MCF 10A (cell line): ENCODE measurements around the gene DYNC2I2. TPM values are rescaled to one million over a fixed set of nuclear protein-coding genes. Genes with fewer than 3 reads are reported as not detected.

Source experiments
- BruUV-seq: library from RNA; stranded (reverse); fragments of 400-500 nt; replicated peaks from 2 replicates; lab custom pipeline; 2021; lab: Mats Ljungman, UMichigan
- CTCF ChIA-PET: fragments of 300-600 bp; sonication (Branson Sonifier 250); formaldehyde crosslinking; extraction: SDS; loops from one replicate; lab custom pipeline; 2021; ENCODE audit warnings: antibody characterized with exemption, inconsistent platforms; lab: Yijun Ruan, JAX
- POLR2A ChIA-PET: fragments of 300-600, 350-650 bp; sonication (Branson Sonifier 250); formaldehyde crosslinking; extraction: SDS; loops from one replicate; lab custom pipeline; 2020; ENCODE audit warnings: antibody characterized with exemption, inconsistent platforms; lab: Yijun Ruan, JAX
- DNase-seq: peaks from one replicate; pipeline ENCODE4 v3.0.0-alpha.2; 2018; ENCODE audit not compliant: unreplicated experiment
- H3K27ac Mint-ChIP-seq: one replicate; pipeline ENCODE4 v1.8.0; 2022; ENCODE audit warnings: mild to moderate bottlenecking, low read depth, mixed read lengths; ENCODE audit not compliant: unreplicated experiment
- H3K27me3 Mint-ChIP-seq: one replicate; pipeline ENCODE4 v1.8.0; 2022; ENCODE audit warnings: mixed read lengths; ENCODE audit not compliant: insufficient read depth, unreplicated experiment
- H3K36me3 Mint-ChIP-seq: one replicate; pipeline ENCODE4 v1.8.0; 2022; ENCODE audit warnings: mild to moderate bottlenecking, moderate library complexity, mixed read lengths; ENCODE audit not compliant: insufficient read depth, unreplicated experiment
- H3K4me1 Mint-ChIP-seq: one replicate; pipeline ENCODE4 v1.8.0; 2022; ENCODE audit warnings: mixed read lengths; ENCODE audit not compliant: insufficient read depth, unreplicated experiment
- H3K4me3 Mint-ChIP-seq: one replicate; pipeline ENCODE4 v1.8.0; 2022; ENCODE audit warnings: mild to moderate bottlenecking, moderate library complexity, mixed read lengths; ENCODE audit not compliant: unreplicated experiment
- H3K9me3 Mint-ChIP-seq: one replicate; pipeline ENCODE4 v1.8.0; 2022; ENCODE audit warnings: mixed read lengths; ENCODE audit not compliant: unreplicated experiment
- intact Hi-C: fragments of 100-400 bp; cut with micrococcal nuclease; formaldehyde crosslinking; loops from 2 replicates; pipeline ENCODE4 v1.14.1; 2022
- total RNA-seq: library from RNA; stranded (reverse); gene quantifications from 2 replicates; pipeline ENCODE4 v1.2.3, GENCODE V29; 2022
- TF ChIP-seq, protein P1 (sequence below): fragments of 200-600 bp; IDR thresholded peaks from one replicate; pipeline ENCODE4 v1.8.0; 2022; ENCODE audit warnings: antibody characterized with exemption, mild to moderate bottlenecking; ENCODE audit not compliant: unreplicated experiment

DYNC2I2 gene
- total RNA-seq, 1 experiment from 2014 or later, result 43.7 TPM

DNA sequence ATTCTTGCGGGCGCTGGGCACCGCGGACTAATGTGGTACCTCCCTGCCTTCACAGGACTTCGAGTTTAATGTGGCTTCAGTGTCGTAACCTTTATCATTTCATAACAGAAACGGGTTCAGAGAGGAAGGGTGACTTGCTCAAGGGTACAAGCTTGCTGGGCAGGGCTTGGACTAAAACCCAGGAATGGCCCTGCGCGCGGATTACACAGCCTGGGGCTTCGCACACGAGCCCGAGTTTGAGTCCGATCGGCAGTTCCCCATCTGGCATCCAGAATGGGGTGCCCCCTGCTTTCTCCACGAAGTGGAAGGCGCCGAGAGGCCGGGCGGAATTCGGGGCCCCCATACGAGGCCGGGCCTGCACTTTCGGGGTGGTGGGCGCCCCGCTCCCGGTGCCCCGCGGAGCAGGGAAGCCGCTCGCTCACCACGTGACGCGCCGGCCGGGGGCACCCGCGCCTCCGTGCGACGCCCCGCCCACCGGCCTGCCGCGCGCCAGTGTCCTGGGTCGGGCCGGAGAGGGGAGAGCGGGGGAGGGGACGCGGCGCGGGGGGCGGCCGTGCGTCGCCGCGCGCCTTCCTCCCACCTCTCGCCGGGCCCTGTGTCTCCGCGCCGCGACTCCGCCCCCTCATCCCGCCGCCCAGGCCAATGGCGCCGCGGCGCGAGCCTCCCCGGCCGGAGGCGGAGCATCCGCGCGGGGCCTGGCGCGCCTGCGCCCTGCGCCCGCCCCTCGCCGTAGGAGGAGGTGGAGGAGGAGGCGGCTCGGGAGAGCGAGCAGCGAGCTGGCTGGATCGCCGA is 32.0 kb upstream of the DYNC2I2 start, which contains the start of gene SET:
TSS of gene SET (plus strand) at position 722 of the 792 bp plus-strand sequence. CDS start 361 bp downstream, outside the sequence.
- peak within 1 kb of the TSS; percentile 90 for H3K4me3 Mint-ChIP-seq
- ChIA-PET CTCF (no interaction called here), POLR2A (interaction anchor here (0.6 to 3.0 kb wide), 12 partner anchors 9 to 318 kb away, joined by 3 to 31 read pairs (median 3); partner anchors contain the start of genes SPTAN1 and ZDHHC12)
- peaks cover 40% of the 10 kb centered on the region for H3K4me1 Mint-ChIP-seq
- intact Hi-C loops, result no loop called here
- TF ChIP-seq, protein P1, sequence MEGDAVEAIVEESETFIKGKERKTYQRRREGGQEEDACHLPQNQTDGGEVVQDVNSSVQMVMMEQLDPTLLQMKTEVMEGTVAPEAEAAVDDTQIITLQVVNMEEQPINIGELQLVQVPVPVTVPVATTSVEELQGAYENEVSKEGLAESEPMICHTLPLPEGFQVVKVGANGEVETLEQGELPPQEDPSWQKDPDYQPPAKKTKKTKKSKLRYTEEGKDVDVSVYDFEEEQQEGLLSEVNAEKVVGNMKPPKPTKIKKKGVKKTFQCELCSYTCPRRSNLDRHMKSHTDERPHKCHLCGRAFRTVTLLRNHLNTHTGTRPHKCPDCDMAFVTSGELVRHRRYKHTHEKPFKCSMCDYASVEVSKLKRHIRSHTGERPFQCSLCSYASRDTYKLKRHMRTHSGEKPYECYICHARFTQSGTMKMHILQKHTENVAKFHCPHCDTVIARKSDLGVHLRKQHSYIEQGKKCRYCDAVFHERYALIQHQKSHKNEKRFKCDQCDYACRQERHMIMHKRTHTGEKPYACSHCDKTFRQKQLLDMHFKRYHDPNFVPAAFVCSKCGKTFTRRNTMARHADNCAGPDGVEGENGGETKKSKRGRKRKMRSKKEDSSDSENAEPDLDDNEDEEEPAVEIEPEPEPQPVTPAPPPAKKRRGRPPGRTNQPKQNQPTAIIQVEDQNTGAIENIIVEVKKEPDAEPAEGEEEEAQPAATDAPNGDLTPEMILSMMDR, result no peak
- H3K27me3 Mint-ChIP-seq, result no peaks in the 10 kb centered on the region
- peaks cover 56% of the 10 kb centered on the region for H3K36me3 Mint-ChIP-seq
- peak; percentile 92 for DNase-seq
- BruUV-seq, result no TSS peak
- peak within 1 kb of the TSS; percentile 67 for H3K27ac Mint-ChIP-seq
- H3K9me3 Mint-ChIP-seq, result no peaks in the 10 kb centered on the region

DNA sequence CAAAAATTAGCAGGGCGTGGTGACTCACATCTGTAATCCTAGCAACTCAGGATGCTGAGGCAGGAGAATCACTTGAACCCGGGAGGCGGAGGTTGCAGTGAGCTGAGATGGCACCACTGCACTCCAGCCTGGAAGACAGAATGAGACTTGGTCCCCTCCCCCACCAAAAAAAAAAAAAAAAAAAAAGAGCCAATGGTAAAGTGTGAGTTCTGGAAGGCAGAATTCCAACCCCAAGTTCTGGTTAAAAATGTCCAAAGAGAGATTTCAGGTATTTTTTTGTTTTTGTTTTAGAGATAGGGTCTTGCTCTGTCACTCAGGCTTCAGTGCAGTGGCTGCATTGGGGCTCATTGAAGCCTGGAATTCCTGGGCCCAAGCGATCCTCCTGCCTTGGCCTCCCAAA is 30.8 kb upstream of the DYNC2I2 start:
- H3K27me3 Mint-ChIP-seq, result no peaks in the 10 kb centered on the region
- no peak overlapping the region for H3K27ac Mint-ChIP-seq
- peaks cover 51% of the 10 kb centered on the region for H3K36me3 Mint-ChIP-seq
- DNase-seq, result no peak
- intact Hi-C loops, result no loop called here
- no peak overlapping the region for H3K4me3 Mint-ChIP-seq
- ChIA-PET CTCF (interaction anchor here (0.7 kb wide), 1 partner anchor 130 kb away, joined by 4 read pairs; no protein-coding TSS in a partner anchor), POLR2A (interaction anchor here (0.8 to 1.4 kb wide), 3 partner anchors 30 to 54 kb away, joined by 3 read pairs; partner anchors contain the start of gene DYNC2I2)
- peaks cover 43% of the 10 kb centered on the region for H3K4me1 Mint-ChIP-seq
- TF ChIP-seq, protein P1, result no peak
- BruUV-seq, result no TSS peak
- H3K9me3 Mint-ChIP-seq, result no peaks in the 10 kb centered on the region

- Mint-ChIP-seq H3K4me1 (peaks cover 33% of the 10 kb centered on the region), H3K36me3 (peaks cover 44% of the 10 kb centered on the region), H3K27ac (peak overlapping the region; percentile 98), H3K27me3 (no peaks in the 10 kb centered on the region), H3K4me3 (peak overlapping the region; percentile 100), H3K9me3 (no peaks in the 10 kb centered on the region)
- TF ChIP-seq, protein P1, result no peak
- intact Hi-C loops, result no loop called here
- BruUV-seq, result no TSS peak
- ChIA-PET CTCF (interaction anchor here (0.6 to 3.2 kb wide), 3 partner anchors 8 to 61 kb away, joined by 3 to 17 read pairs (median 4); no protein-coding TSS in a partner anchor), POLR2A (interaction anchor here (0.6 to 4.2 kb wide), 8 partner anchors 11 to 1367 kb away, joined by 3 to 64 read pairs (median 16); partner anchors contain the start of gene ZER1)
- no peak for DNase-seq
Observed at GRCh38 chr9:128685636-128686489, 29.2 kb upstream of the DYNC2I2 start.
